HG03095 (cell line): ENCODE data around the gene CPLX1.

Experiments
- ATAC-seq: cut with Tn5 transposase; IDR thresholded peaks from one replicate; pipeline ENCODE4 v1.9.1; 2021; ENCODE audit warnings: moderate library complexity; ENCODE audit not compliant: unreplicated experiment

The CPLX1 gene

GRCh38 chr4:833731-834367 lies 7.9 kb upstream of the CPLX1 start:
- ATAC-seq = no peak

- ATAC-seq = no peak
Measured at GRCh38 chr4:833156-833555, 7.2 kb upstream of the CPLX1 start.

- no peak for ATAC-seq
Measured at GRCh38 chr4:832536-832935, 6.6 kb upstream of the CPLX1 start.

GRCh38 chr4:832108-832507 lies 6.2 kb upstream of the CPLX1 start:
- no peak for ATAC-seq

GRCh38 chr4:831483-831805 lies 5.5 kb upstream of the CPLX1 start:
- no peak for ATAC-seq

GRCh38 chr4:830601-831482 lies 4.9 kb upstream of the CPLX1 start:
- no peak for ATAC-seq

- ATAC-seq = no peak
Measured at GRCh38 chr4:829761-830600, 4.1 kb upstream of the CPLX1 start.

- no peak for ATAC-seq
Measured at GRCh38 chr4:829291-829690, 3.4 kb upstream of the CPLX1 start.

GRCh38 chr4:828641-829271 lies 2.8 kb upstream of the CPLX1 start:
- ATAC-seq = no peak

GRCh38 chr4:827209-828081 lies 1.5 kb upstream of the CPLX1 start:
- no peak for ATAC-seq

- ATAC-seq = no peak
Measured at GRCh38 chr4:826508-827208, 729 bp upstream of the CPLX1 start.

- ATAC-seq = no peak
Measured at GRCh38 chr4:825063-825970, 612 bp downstream of the CPLX1 start.

- ATAC-seq = no peak
Measured at GRCh38 chr4:824461-825062, 1.4 kb downstream of the CPLX1 start.

- no peak for ATAC-seq
Measured at GRCh38 chr4:823761-824460, 2.0 kb downstream of the CPLX1 start.

GRCh38 chr4:823176-823760 lies 2.7 kb downstream of the CPLX1 start:
- ATAC-seq = no peak

GRCh38 chr4:822361-823175 lies 3.4 kb downstream of the CPLX1 start:
- no peak for ATAC-seq
